GM21447 (cell line): ENCODE data around the gene FMNL3.
"Not testable (repeated sequence)": the region's sequence is repeated elsewhere in the genome, so short reads cannot be mapped to it uniquely, and the experiment has no call there.

ENCODE experiments used
- ATAC-seq: cut with Tn5 transposase; IDR thresholded peaks from one replicate; pipeline ENCODE4 v1.9.1; 2021; ENCODE audit not compliant: unreplicated experiment

FMNL3 gene

GRCh38 chr12:49707128-49707811 is at the start of gene FMNL3:
Gene FMNL3, minus strand, starts transcription at chr12:49707405. Its CDS starts 225 bp downstream, at chr12:49707180.
- peak; percentile 72 for ATAC-seq

- no peak for ATAC-seq
These were observed 43.8 kb upstream of the FMNL3 start for GRCh38 chr12:49750996-49751393.

- no peak for ATAC-seq
These were observed 43.1 kb upstream of the FMNL3 start for GRCh38 chr12:49750027-49750995.

DNA sequence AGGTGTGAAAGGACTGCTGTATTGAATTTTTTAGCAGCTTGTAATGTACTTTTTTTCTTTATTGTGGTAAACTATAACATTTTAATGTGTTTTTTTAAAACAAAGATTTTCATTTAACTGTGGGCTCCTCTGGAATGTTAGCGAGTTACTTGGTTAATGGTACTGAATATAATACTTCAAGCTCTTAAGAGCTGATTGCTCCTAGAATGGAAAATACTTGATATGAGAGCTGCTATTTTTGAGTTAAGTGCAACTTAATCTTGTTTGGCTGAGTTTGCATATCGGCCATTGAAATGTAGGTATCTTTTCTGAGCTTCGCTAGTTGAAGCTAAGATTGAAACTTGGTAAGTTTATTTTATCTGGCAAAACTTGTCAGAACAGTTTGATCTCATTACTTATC is 41.6 kb upstream of the FMNL3 start:
- no peak for ATAC-seq

GRCh38 chr12:49748306-49748705 is 41.1 kb upstream of the FMNL3 start:
- no peak for ATAC-seq

GRCh38 chr12:49744363-49744885 is 37.2 kb upstream of the FMNL3 start:
- ATAC-seq, result no peak

GRCh38 chr12:49741882-49742620 is 34.8 kb upstream of the FMNL3 start:
- ATAC-seq, result peak; percentile 48

DNA sequence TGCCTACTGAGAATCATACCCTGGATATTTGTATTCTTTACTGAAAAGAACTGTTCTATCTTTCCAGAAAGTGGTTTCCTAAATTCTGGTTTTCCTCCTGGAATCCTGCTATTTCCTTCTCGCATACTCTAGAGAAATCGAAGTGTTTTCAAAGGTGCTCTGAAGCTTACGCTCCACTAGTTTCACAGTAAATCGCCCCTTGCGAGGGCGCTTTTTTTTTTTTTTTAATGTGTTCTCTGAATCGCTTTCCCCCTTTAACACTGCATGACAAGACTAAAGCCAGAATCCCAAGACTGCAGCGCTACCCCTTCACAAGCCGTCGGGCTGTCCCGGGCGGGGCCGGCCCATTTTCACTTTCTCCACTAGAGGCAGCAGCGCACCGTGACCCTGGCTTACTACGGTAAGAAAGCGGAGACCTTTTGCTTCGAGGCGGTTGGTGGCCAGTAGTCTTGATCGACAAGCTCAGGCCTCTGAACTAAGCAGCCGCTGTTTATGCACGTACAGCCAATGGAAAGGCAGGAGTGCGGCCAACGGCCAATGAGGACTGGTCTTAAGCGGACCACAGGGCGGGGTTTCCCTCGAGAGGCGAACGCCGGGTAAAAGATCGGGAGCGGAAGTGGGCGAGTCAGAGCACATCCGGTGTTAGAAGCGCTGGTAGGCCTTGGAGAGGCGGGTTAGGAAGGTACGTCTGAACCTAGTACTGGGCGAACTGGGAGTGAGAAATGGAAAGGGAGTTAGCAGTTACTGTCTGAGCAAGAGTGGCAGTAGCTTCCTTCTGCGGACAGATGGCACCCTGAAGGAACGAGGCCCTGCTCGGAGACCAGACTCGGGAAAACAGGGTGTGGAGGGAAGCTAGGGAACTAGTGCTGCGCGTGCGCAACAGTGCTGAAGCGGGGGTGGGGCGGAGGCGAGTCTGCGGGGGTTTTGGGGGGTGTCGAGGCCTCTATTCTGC is 34.0 kb upstream of the FMNL3 start, which contains the start of gene TMBIM6:
Gene TMBIM6, plus strand, starts transcription at position 628 of the 952 bp plus-strand sequence. CDS start 10,937 bp downstream, outside the sequence.
- ATAC-seq, result peak; percentile 93

DNA sequence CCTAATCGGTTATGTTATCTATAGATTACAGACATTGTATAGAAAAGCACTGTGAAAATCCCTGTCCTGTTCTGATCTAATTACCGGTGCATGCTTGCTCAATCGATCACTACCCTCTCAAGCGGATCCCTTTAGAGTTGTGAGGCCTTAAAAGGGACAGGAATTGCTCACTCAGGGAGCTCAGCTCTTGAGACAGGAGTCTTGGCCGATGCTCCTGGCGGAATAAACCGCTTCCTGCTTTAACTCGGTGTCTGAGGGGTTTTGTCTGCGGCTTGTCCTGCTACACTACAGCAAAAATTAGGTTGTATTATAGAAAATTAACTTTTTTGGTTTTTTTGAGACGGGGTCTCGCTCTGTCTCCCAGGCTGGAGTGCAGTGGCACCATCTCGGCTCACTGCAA is 33.1 kb upstream of the FMNL3 start:
- ATAC-seq, result not testable (repeated sequence)

DNA sequence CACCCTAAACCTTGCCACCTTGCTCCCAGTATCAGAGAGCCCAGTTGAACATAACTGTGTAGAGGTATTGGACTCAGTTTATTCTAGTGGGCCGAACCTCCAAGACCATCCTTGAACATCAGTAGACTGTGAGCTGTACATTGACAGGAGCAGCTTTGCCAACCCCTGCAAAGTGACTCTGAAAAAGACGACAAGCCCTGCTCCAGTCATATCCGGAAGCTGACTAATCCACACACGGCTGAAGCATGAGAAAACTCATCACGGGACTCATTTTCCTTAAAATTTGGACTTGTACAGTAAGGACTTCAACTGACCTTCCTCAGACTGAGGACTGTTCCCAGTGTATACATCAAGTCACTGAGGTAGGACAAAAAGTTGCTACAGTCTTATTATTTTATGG is 31.5 kb upstream of the FMNL3 start:
- ATAC-seq, result not testable (repeated sequence)

DNA sequence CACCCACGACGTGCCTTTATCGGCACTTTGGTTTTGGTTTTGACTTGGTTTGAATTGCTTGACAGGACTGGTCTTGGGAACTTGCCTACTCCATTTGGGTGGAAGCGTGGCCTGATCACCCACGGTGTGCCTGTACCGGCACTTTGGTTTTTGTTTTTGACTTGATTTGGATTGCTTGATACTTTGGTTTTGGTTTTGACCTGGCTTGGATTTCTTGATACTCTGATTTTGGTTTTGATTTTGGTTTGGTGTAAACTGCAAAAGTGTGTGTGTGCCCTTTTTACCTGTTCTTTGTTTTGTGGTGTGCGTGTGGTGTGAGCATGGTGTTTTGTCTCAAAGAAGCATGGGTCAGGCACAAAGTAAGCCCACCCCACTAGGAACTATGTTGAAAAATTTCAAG is 27.7 kb upstream of the FMNL3 start:
- ATAC-seq, result not testable (repeated sequence)

DNA sequence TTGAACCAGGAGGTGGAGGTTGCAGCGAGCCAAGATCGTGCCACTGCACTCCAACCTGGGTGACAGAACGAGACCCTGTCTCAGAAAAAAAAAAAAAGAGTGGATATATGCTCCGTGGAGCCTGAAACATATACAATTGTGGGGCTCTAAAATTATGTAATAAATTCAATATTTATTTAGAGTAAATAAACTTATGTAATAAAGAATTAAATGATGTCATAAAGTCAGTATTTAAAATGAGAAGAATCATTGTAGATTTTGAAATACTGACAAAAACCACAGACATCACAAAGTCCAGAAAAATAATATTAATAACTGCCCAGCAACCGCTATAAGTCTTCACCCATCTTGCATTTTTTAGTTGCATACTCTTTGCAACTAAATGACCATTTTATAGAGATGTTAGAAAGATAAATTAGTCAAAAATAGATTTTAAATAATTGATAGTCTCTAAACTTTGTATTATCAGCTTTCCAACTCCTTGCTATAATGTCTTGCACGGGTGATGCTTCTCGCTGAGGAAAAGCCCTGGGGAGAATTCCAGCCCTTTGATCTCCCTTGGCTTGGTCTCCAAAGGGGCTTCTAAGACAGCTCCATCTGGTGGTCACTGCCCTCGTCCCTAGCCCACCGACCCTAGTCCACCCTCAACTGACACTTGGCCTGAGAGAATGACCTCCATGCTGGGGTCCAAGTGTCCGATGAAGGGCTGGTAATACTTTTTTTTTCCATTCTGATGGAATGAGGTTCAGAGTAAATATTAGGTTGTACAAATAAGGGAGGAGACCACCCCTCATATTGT is 26.2 kb upstream of the FMNL3 start:
- no peak for ATAC-seq

DNA sequence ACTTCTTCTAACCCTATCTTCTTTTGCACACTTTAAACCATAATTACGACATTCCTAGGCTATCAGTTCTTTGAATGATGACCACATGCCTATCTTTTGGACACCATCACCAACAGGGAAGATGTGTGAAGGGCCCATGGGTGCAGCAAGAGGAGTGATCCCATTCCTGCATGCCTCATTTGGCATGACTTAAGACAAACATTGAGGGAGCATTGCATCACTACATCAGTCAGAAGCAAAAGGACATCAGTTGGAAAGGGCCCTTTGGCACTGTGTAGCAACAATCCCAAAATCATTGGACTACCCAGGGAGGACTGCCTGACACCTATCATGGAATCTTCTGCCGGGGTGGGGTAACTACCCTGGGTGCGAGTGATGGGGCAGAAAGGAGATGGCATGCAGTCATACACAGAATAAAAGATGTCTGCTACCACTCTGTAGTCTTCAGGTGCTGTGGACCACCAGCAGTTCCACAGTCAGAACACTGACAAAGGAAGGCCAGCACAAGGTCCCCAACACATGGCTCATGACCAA is 23.4 kb upstream of the FMNL3 start:
- no peak for ATAC-seq

DNA sequence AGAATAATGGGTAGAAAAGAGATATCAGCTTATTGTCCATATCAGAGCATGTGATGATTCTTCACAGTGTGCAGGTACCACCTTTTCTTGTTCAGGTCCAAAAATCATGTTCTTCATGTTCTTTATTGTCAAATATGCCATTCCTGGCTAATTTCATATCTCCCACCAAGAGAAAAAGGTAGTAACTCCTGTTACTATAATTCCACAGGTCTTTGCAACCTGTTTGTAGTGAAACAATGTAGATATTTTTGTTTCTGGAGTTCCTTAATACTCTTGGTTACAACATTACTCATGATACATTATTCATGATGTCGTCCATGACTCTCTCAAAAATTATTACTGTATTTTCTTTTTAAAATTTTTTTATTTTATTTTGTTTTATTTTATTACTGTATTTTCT is 22.8 kb upstream of the FMNL3 start:
- ATAC-seq, result no peak

DNA sequence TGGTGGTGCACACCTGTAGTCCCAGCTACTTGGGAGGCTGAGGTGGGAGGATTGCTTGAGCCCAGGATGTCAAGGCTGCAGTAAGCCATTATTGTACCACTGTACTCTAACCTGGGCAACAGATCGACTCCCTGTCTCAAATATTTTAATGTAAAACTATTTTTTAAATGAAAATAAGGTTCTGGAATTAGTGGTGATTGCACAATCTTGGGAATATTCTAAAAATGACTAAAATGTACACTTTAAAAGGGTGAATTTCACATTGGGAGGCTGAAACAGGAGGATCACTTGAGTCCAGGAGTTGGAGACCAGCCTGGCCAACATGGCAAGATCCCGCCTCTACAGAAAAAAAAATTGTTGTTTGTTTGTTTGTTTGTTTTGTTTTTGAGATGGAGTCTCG is 21.2 kb upstream of the FMNL3 start:
- ATAC-seq, result no peak

DNA sequence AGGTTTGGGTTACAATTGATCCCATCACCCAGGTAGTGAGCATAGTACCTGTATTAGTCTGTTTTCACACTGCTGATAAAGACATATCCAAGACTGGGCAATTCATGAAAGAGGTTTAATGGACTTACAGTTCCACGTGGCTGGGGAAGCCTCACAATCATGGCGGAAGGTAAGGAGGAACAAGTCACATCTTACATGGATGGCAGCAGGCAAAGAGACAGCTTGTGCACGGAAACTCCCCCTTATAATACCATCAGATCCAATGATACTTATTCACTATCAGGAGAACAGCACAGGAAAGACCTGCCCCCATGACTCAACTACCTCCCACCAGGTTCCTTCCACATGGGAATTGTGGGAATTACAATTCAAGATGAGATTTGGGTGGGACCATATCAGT is 14.2 kb upstream of the FMNL3 start:
- ATAC-seq, result not testable (repeated sequence)

DNA sequence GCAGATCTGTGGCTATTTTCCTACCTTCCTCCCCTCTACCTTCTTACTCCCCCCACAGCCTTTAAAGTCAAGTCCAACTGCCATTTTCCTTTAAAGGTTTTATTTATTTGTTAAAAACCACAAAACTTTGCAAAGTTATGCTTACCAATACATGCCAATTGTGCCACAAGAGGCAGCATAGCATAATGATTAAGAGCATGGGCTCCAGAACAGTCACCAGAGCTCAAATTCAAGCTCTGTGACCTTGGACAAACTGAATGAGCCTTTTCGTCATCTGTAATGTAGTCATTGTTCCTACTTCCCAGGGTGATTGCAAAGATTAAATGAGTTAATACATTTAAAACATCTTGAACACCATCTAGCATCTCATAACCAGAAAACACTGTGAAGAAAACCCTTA is 13.0 kb upstream of the FMNL3 start:
- ATAC-seq, result no peak

GRCh38 chr12:49717800-49718199 is 10.6 kb upstream of the FMNL3 start:
- not testable (repeated sequence) for ATAC-seq

- ATAC-seq, result no peak
These were observed 9.3 kb upstream of the FMNL3 start for GRCh38 chr12:49716553-49716952.
